B cell (primary cell): Measurements from ENCODE around the gene PTF1A. TPM values are rescaled to one million over a fixed set of nuclear protein-coding genes. Genes with fewer than 3 reads are reported as not detected.

Source experiments
- ATAC-seq: fragments of 200-7000 bp; cut with Tn5 transposase; one replicate; pipeline ENCODE4 v1.10.0; 2021; ENCODE audit warnings: low read depth, mild to moderate bottlenecking, moderate number of reproducible peaks, moderate library complexity
- CTCF ChIA-PET: fragments of 350-600 bp; sonication (Branson Sonifier 250); formaldehyde crosslinking; loops from one replicate; lab custom pipeline; 2021; ENCODE audit warnings: antibody characterized with exemption, inconsistent platforms; lab: Charles Lee
- POLR2A ChIA-PET: fragments of 350-600 bp; sonication (Branson Sonifier 250); formaldehyde crosslinking; loops from one replicate; lab custom pipeline; 2021; ENCODE audit warnings: antibody characterized with exemption; lab: Charles Lee
- DNase-seq: peaks from one replicate; pipeline ENCODE4 v3.0.0; 2013
- H2AFZ ChIP-seq: 2 replicates; pipeline ENCODE4 v1.6.1; 2012; ENCODE audit warnings: mild to moderate bottlenecking, low read depth, low read length; ENCODE audit not compliant: insufficient read depth, poor library complexity, severe bottlenecking
- H3K27ac ChIP-seq, 2 donors: 1 replicate in 1 of 2; 2 replicates in 1 of 2; pipeline ENCODE4 v1.5.1; 2012 to 2013; ENCODE audit warnings: low read length in 2 of 2, mild to moderate bottlenecking in 2 of 2, moderate library complexity in 1 of 2
- H3K27me3 ChIP-seq, 4 experiments: fragments of 200-600 bp in 1 of 4; sonication (generic) in 1 of 4; replicated peaks in 1 of 4; 1 replicate in 2 of 4; 2 replicates in 2 of 4; pipeline versions ENCODE4 v1.6.1 to v1.7.0; 2013 to 2016; ENCODE audit warnings: low read length in 3 of 4, mild to moderate bottlenecking in 2 of 4, mixed read lengths in 1 of 4, moderate library complexity in 1 of 4; ENCODE audit not compliant: insufficient read depth in 4 of 4, control insufficient read depth in 3 of 4; ENCODE audit errors: control extremely low read depth in 1 of 4
- H3K36me3 ChIP-seq, 2 experiments: replicated peaks in 1 of 2; 1 replicate in 1 of 2; 2 replicates in 1 of 2; pipeline versions ENCODE4 v1.6.1 to v1.7.1; 2013; ENCODE audit warnings: low read length in 1 of 2; ENCODE audit not compliant: insufficient read depth in 2 of 2, control insufficient read depth in 1 of 2; ENCODE audit errors: control extremely low read depth in 1 of 2, extremely low read depth in 1 of 2
- H3K4me1 ChIP-seq, 2 donors: fragments of 200-600 bp in 1 of 2; sonication (generic) in 1 of 2; 1 replicate in 1 of 2; 2 replicates in 1 of 2; pipeline versions ENCODE4 v1.5.1 to v1.6.1; 2013 to 2017; ENCODE audit warnings: low read length in 2 of 2; ENCODE audit not compliant: control insufficient read depth in 2 of 2, insufficient read depth in 2 of 2
- H3K4me2 ChIP-seq: replicated peaks from 2 replicates; pipeline ENCODE3; 2012; ENCODE audit warnings: mild to moderate bottlenecking, low read depth, low read length; ENCODE audit not compliant: poor library complexity, severe bottlenecking
- H3K4me3 ChIP-seq, 5 experiments: fragments of 200-600 bp in 1 of 5; sonication (generic) in 1 of 5; 1 replicate in 3 of 5; 2 replicates in 2 of 5; pipeline versions ENCODE4 v1.5.1 to v1.7.0; 2011 to 2016; ENCODE audit warnings: low read length in 4 of 5, mild to moderate bottlenecking in 4 of 5, low read depth in 2 of 5, control low read depth in 1 of 5, moderate library complexity in 1 of 5; ENCODE audit not compliant: insufficient read depth in 1 of 5; ENCODE audit errors: control extremely low read depth in 1 of 5, extremely low read depth in 1 of 5
- H3K79me2 ChIP-seq: fragments of 200-600 bp; sonication (generic); one replicate; pipeline ENCODE4 v1.6.0; 2016; ENCODE audit warnings: low read length; ENCODE audit not compliant: control insufficient read depth, insufficient read depth
- H3K9ac ChIP-seq: fragments of 200-600 bp; sonication (generic); 2 replicates; pipeline ENCODE4 v1.6.1; 2017; ENCODE audit warnings: mild to moderate bottlenecking, low read length, moderate library complexity
- H3K9me3 ChIP-seq, 3 donors: one replicate each; pipeline versions ENCODE4 v1.6.1 to v1.7.1; 2013; ENCODE audit warnings: low read length in 2 of 3; ENCODE audit not compliant: control insufficient read depth in 2 of 3, insufficient read depth in 1 of 3; ENCODE audit errors: control extremely low read depth in 1 of 3
- H4K20me1 ChIP-seq: 2 replicates; pipeline ENCODE4 v1.6.0; 2012; ENCODE audit warnings: mild to moderate bottlenecking, low read length; ENCODE audit not compliant: insufficient read depth, control insufficient read depth, poor library complexity, severe bottlenecking
- H3K27ac Mint-ChIP-seq: one replicate; pipeline ENCODE4 v1.8.0; 2021; ENCODE audit warnings: mixed read lengths
- H3K27me3 Mint-ChIP-seq: one replicate; pipeline ENCODE4 v1.8.0; 2021; ENCODE audit warnings: mixed read lengths
- H3K4me1 Mint-ChIP-seq: one replicate; pipeline ENCODE4 v1.8.0; 2021; ENCODE audit warnings: mixed read lengths
- H3K4me3 Mint-ChIP-seq: one replicate; pipeline ENCODE4 v1.8.0; 2021; ENCODE audit warnings: mixed read lengths
- H3K9me3 Mint-ChIP-seq: one replicate; pipeline ENCODE4 v1.8.0; 2022; ENCODE audit warnings: mixed read lengths; ENCODE audit not compliant: insufficient read depth
- CTCF ChIP-seq: fragments of 200-600 bp; IDR thresholded peaks from one replicate; pipeline ENCODE4 v1.8.0; 2022; ENCODE audit warnings: antibody characterized with exemption, mild to moderate bottlenecking
- EZH2 ChIP-seq: IDR thresholded peaks from 2 replicates; pipeline ENCODE4 v1.6.1; 2012; ENCODE audit warnings: borderline replicate concordance, low read depth, mild to moderate bottlenecking, moderate library complexity, low read length; ENCODE audit not compliant: insufficient read depth, poor library complexity, severe bottlenecking
- WGBS: methylation state at CpG from one replicate; pipeline ENCODE4 v1.1.5; 2013; ENCODE audit warnings: missing lambda C conversion rate; ENCODE audit not compliant: insufficient coverage; 5-methylcytosine and 5-hydroxymethylcytosine counted together
- intact Hi-C: fragments of 100-400 bp; cut with micrococcal nuclease; formaldehyde crosslinking; loops from one replicate; pipeline ENCODE4 v1.10.0; 2022
- polyA plus RNA-seq: library from polyadenylated mRNA; depleted of rRNA; stranded (reverse); fragments of >200 nt; gene quantifications from 2 replicates; pipeline ENCODE4 v1.2.3, GENCODE V29; 2012
- total RNA-seq, 2 donors: library from RNA; stranded (reverse); fragments of 120-200 nt in 1 of 2; gene quantifications; 1 replicate in 1 of 2; 2 replicates in 1 of 2; pipeline versions ENCODE4 v1.2.3 to v1.2.4, GENCODE V29; 2013 to 2022

PTF1A gene
- total and polyA plus RNA-seq, 2 donors (not counting 1 experiment from before 2014, with no cell fraction given), result not detected

GRCh38 chr10:23217471-23217870 lies 25.4 kb downstream of the PTF1A start:
- Histone ChIP-seq H3K4me1 (no peaks in the 10 kb centered on the region), H3K27ac (no peak overlapping the region), H3K27me3 (no peaks in the 10 kb centered on the region), H3K36me3 (no peaks in the 10 kb centered on the region), H4K20me1 (no peaks in the 10 kb centered on the region), H3K9me3 (no peaks in the 10 kb centered on the region), H3K4me2 (no peak overlapping the region), H2AFZ (no peak overlapping the region), H3K4me3 (no peak overlapping the region), H3K9ac (no peak overlapping the region), H3K79me2 (no peaks in the 10 kb centered on the region)
- H3K9me3 Mint-ChIP-seq, result no peaks in the 10 kb centered on the region
- intact Hi-C loops, result no loop called here
- no peak for DNase-seq
- H3K4me1 Mint-ChIP-seq, result no peaks in the 10 kb centered on the region
- POLR2A ChIA-PET, result no interaction called here
- no peak overlapping the region for H3K27ac Mint-ChIP-seq
- WGBS, result no CpG with 5 or more reads among the region's 1 CpG
- no peak for TF ChIP-seq CTCF
- TF ChIP-seq EZH2, result no peak
- CTCF ChIA-PET, result no interaction called here
- ATAC-seq, result no peak
- peaks cover 11% of the 10 kb centered on the region for H3K27me3 Mint-ChIP-seq
- no peak overlapping the region for H3K4me3 Mint-ChIP-seq

GRCh38 chr10:23230582-23230981 lies 38.5 kb downstream of the PTF1A start:
- no CpG with 5 or more reads among the region's 1 CpG for WGBS
- H3K36me3 ChIP-seq, result no peaks in the 10 kb centered on the region

More at GRCh38 chr10:23230582-23230981, 38.5 kb downstream of the PTF1A start:
- intact Hi-C loops, result no loop called here
- Histone ChIP-seq H3K9ac (no peak overlapping the region), H3K27me3 (no peaks in the 10 kb centered on the region), H3K27ac (no peak overlapping the region), H3K4me2 (no peak overlapping the region), H3K9me3 (no peaks in the 10 kb centered on the region), H3K79me2 (no peaks in the 10 kb centered on the region), H3K4me1 (no peaks in the 10 kb centered on the region), H2AFZ (no peak overlapping the region), H4K20me1 (no peaks in the 10 kb centered on the region), H3K4me3 (no peak overlapping the region)
- Mint-ChIP-seq H3K27me3 (peaks cover 3% of the 10 kb centered on the region), H3K9me3 (no peaks in the 10 kb centered on the region), H3K4me1 (no peaks in the 10 kb centered on the region), H3K4me3 (no peak overlapping the region), H3K27ac (no peak overlapping the region)
- ATAC-seq (no peak), DNase-seq (no peak)
- POLR2A ChIA-PET, result no interaction called here
- no peak for TF ChIP-seq CTCF
- TF ChIP-seq EZH2, result no peak
- CTCF ChIA-PET, result no interaction called here
